Esophagus muscularis mucosa (tissue), 4 donors: Measurements from ENCODE around the gene TTYH3.
"Not testable (repeated sequence)": the region's sequence is repeated elsewhere in the genome, so short reads cannot be mapped to it uniquely, and the experiment has no call there.

Source experiments
- CTCF ChIP-seq, 3 experiments: fragments of 200-600 bp in 2 of 3; fragments of 450-650 bp in 1 of 3; sonication (generic) in 2 of 3; IDR thresholded peaks; one replicate each; pipeline ENCODE4 v1.5.1; 2017 to 2019; ENCODE audit warnings: antibody characterized with exemption in 3 of 3, mild to moderate bottlenecking in 2 of 3, moderate library complexity in 1 of 3
- EP300 ChIP-seq: sonication (generic); formaldehyde crosslinking; IDR thresholded peaks from one replicate; pipeline ENCODE4 v1.6.1; 2017; ENCODE audit warnings: antibody characterized with exemption
- POLR2A ChIP-seq: fragments of 450-650 bp; IDR thresholded peaks from one replicate; pipeline ENCODE4 v1.6.1; 2017; ENCODE audit warnings: antibody characterized with exemption, moderate library complexity, mild to moderate bottlenecking, low read depth
- POLR2AphosphoS5 ChIP-seq, 2 donors: sonication (generic); formaldehyde crosslinking; IDR thresholded peaks; one replicate each; pipeline ENCODE4 v1.6.1; 2017; ENCODE audit warnings: antibody characterized with exemption in 2 of 2

GRCh38 chr7:2589941-2590340, 41.8 kb upstream of the TTYH3 start:
- TF ChIP-seq CTCF (IDR thresholded peaks at IDR 0.05); EP300; POLR2A; POLR2AphosphoS5 (IDR thresholded peaks at IDR 0.05): not testable (repeated sequence)
